HepG2 (cell line): Measurements from ENCODE around the gene NPC2. TPM values are rescaled to one million over a fixed set of nuclear protein-coding genes. Genes with fewer than 3 reads are reported as not detected.
A peak's percentile ranks its signal among the peaks of the same experiment; 100 is the strongest.

Source experiments
- ATAC-seq: fragments of 200-7000 bp; cut with Tn5 transposase; 3 replicates; pipeline ENCODE4 v1.9.1; 2020; ENCODE audit warnings: mild to moderate bottlenecking, moderate library complexity
- BruUV-seq: library from RNA; stranded (reverse); fragments of 400-500 nt; replicated peaks from 2 replicates; lab custom pipeline; 2021; lab: Mats Ljungman, UMichigan
- CTCF ChIA-PET: fragments of 300-600 bp; formaldehyde crosslinking; extraction: SDS; loops from one replicate; lab custom pipeline; 2021; ENCODE audit warnings: low total read pairs, inconsistent platforms, low intra/inter-chr PET ratio; lab: Yijun Ruan, JAX
- POLR2A ChIA-PET: fragments of 350-600 bp; sonication (Branson Sonifier 250); formaldehyde crosslinking; loops from one replicate; lab custom pipeline; 2020; ENCODE audit warnings: antibody characterized with exemption, inconsistent platforms; lab: Yijun Ruan, JAX
- DNase-seq: peaks from one replicate; pipeline ENCODE4 v3.0.0-alpha.2; 2015; ENCODE audit warnings: low spot score
- FAIRE-seq: peaks from 3 replicates; lab custom pipeline; 2011; peaks lifted over from hg19 to GRCh38; lab: Jason Lieb, UNC
- H2AFZ ChIP-seq: one replicate; pipeline ENCODE4 v1.6.1; 2011; ENCODE audit warnings: low read length, inconsistent platforms
- H3K27ac ChIP-seq: fragments of 300-600 bp; 3 replicates; pipeline ENCODE4 v1.8.0; 2011; ENCODE audit warnings: mixed run types, mild to moderate bottlenecking, mixed read lengths, low read length, inconsistent platforms; ENCODE audit not compliant: insufficient read depth; ENCODE audit errors: extremely low read length
- H3K27me3 ChIP-seq, 2 experiments: fragments of 200-600 bp in 1 of 2; 2 replicates in 1 of 2; 3 replicates in 1 of 2; pipeline versions ENCODE4 v1.6.0 to v1.8.0; 2011; ENCODE audit warnings: low read length in 2 of 2, mild to moderate bottlenecking in 2 of 2, moderate library complexity in 2 of 2, inconsistent platforms in 1 of 2; ENCODE audit not compliant: insufficient read depth in 2 of 2, control insufficient read depth in 1 of 2
- H3K36me3 ChIP-seq, 2 experiments: fragments of 200-600 bp in 1 of 2; replicated peaks in 1 of 2; 2 replicates in 1 of 2; 3 replicates in 1 of 2; pipeline versions ENCODE4 v1.5.1 to v1.8.0; 2011; ENCODE audit warnings: low read length in 2 of 2, inconsistent platforms in 1 of 2; ENCODE audit not compliant: insufficient read depth in 2 of 2, control insufficient read depth in 1 of 2
- H3K4me1 ChIP-seq: 2 replicates; pipeline ENCODE4 v1.5.1; 2012; ENCODE audit warnings: low read length, inconsistent platforms; ENCODE audit not compliant: insufficient read depth
- H3K4me2 ChIP-seq: 2 replicates; pipeline ENCODE4 v1.6.0; 2011; ENCODE audit warnings: low read depth, low read length, inconsistent platforms
- H3K4me3 ChIP-seq, 3 experiments: fragments of 200-600 bp in 1 of 3; sonication (generic), shearing (Covaris generic) in 1 of 3; replicated peaks in 1 of 3; 2 replicates each; pipeline ENCODE4 v1.5.1; 2011 to 2016; ENCODE audit warnings: low read length in 3 of 3, inconsistent platforms in 2 of 3, low read depth in 2 of 3, mild to moderate bottlenecking in 2 of 3, control low read depth in 1 of 3, mixed read lengths in 1 of 3; ENCODE audit not compliant: insufficient read depth in 1 of 3
- H3K79me2 ChIP-seq: one replicate; pipeline ENCODE4 v1.6.1; 2011; ENCODE audit warnings: low read length, inconsistent platforms; ENCODE audit not compliant: insufficient read depth
- H3K9ac ChIP-seq: 2 replicates; pipeline ENCODE4 v1.6.0; 2011; ENCODE audit warnings: mild to moderate bottlenecking, low read depth, low read length, inconsistent platforms; ENCODE audit not compliant: insufficient read depth
- H3K9me3 ChIP-seq: 2 replicates; pipeline ENCODE4 v1.5.1; 2012; ENCODE audit warnings: mild to moderate bottlenecking, low read length
- H4K20me1 ChIP-seq: 2 replicates; pipeline ENCODE4 v1.6.0; 2011; ENCODE audit warnings: inconsistent platforms, mild to moderate bottlenecking, low read length, moderate library complexity; ENCODE audit not compliant: insufficient read depth
- ATF7 ChIP-seq, 2 experiments: fragments of 450-650 bp in 1 of 2; sonication (generic) in 1 of 2; formaldehyde crosslinking in 1 of 2; IDR thresholded peaks; 2 replicates each; pipeline versions ENCODE4 v1.4.0 to v1.6.1; 2016 to 2020; ENCODE audit warnings: antibody characterized with exemption in 1 of 2, mild to moderate bottlenecking in 1 of 2, missing genetic modification reagents in 1 of 2
- E2F2 ChIP-seq: sonication (generic); formaldehyde crosslinking; IDR thresholded peaks from 2 replicates; pipeline ENCODE4 v1.4.0; 2020; ENCODE audit warnings: missing genetic modification reagents, borderline replicate concordance
- EP300 ChIP-seq, 3 experiments: sonication (generic) in 1 of 3; formaldehyde crosslinking in 1 of 3; IDR thresholded peaks; 2 replicates each; pipeline versions ENCODE4 v1.5.1 to v1.6.1; 2011 to 2020; ENCODE audit warnings: low read depth in 2 of 3, low read length in 2 of 3, borderline replicate concordance in 1 of 3, improper control_type of control experiment in 1 of 3, mild to moderate bottlenecking in 1 of 3, missing genetic modification reagents in 1 of 3, moderate library complexity in 1 of 3
- EZH2 ChIP-seq: conservative IDR thresholded peaks from 2 replicates; pipeline ENCODE4 v1.6.1; 2012; ENCODE audit warnings: mild to moderate bottlenecking, low read depth, low read length, moderate library complexity
- NPAS2 ChIP-seq: sonication (generic); formaldehyde crosslinking; IDR thresholded peaks from 2 replicates; pipeline ENCODE4 v1.8.0; 2022; ENCODE audit warnings: mild to moderate bottlenecking, missing genetic modification reagents, borderline replicate concordance
- POLR2A ChIP-seq, 2 experiments: IDR thresholded peaks; 2 replicates each; pipeline ENCODE4 v1.6.1; 2011; ENCODE audit warnings: low read depth in 2 of 2, low read length in 2 of 2, mild to moderate bottlenecking in 1 of 2, moderate library complexity in 1 of 2; ENCODE audit not compliant: insufficient read depth in 1 of 2
- ZNF441 ChIP-seq: sonication (generic); formaldehyde crosslinking; IDR thresholded peaks from 2 replicates; pipeline ENCODE4 v1.7.0; 2021; ENCODE audit warnings: missing genetic modification reagents, borderline replicate concordance
- ZNF629 ChIP-seq: sonication (generic); formaldehyde crosslinking; conservative IDR thresholded peaks from 2 replicates; pipeline ENCODE4 v1.5.0; 2020; ENCODE audit warnings: missing genetic modification reagents
- WGBS: methylation state at CpG from one replicate; pipeline ENCODE4 v1.1.6; 2017; ENCODE audit warnings: low lambda C conversion rate; 5-methylcytosine and 5-hydroxymethylcytosine counted together
- in situ Hi-C: cut with HindIII; loops from 2 replicates; pipeline ENCODE4 v1.10.0; 2017; ENCODE audit warnings: low pct_unique_long_range_greater_than_20kb; ENCODE audit not compliant: extremely low pct_ligation_motif_present
- intact Hi-C: fragments of 100-400 bp; cut with micrococcal nuclease; formaldehyde crosslinking; loops from one replicate; pipeline ENCODE4 v1.10.0; 2022; ENCODE audit not compliant: unreplicated experiment
- polyA plus RNA-seq, 8 experiments: library from polyadenylated mRNA; depleted of rRNA in 3 of 8; stranded (reverse) in 7 of 8; unstranded in 1 of 8; fragments of >200 nt; fragmentation: Illumina TruSeq in 4 of 8; extraction: Trizol in 4 of 8; gene quantifications; 2 replicates each; pipeline versions ENCODE4 v1.2.1 to v1.2.3, GENCODE V29; 2011 to 2016; ENCODE audit warnings: low read depth in 4 of 8, missing spikeins in 1 of 8, mixed read lengths in 1 of 8; ENCODE audit not compliant: insufficient read depth in 1 of 8
- total RNA-seq, 5 experiments: library from RNA; depleted of rRNA; stranded (reverse); fragments of >200 nt; fragmentation: Illumina TruSeq; extraction: Trizol; gene quantifications; 2 replicates each; pipeline ENCODE4 v1.2.3, GENCODE V29; 2016; ENCODE audit warnings: low read depth in 1 of 5

NPC2 gene
- total and polyA plus RNA-seq, 2 of the 13 experiments (the other 11 are each of a cell fraction or from before 2014, with no cell fraction given): 132 to 164 TPM

GRCh38 chr14:74542056-74542685, 49.1 kb upstream of the NPC2 start (continued):
- TF ChIP-seq E2F2 (CRISPR knock-in tag): no peak

GRCh38 chr14:74541225-74541624, 48.1 kb upstream of the NPC2 start:
- no peak for FAIRE-seq
- CTCF ChIA-PET: no interaction called here

GRCh38 chr14:74539503-74539902, 46.4 kb upstream of the NPC2 start:
- Histone ChIP-seq H3K27ac (no peak overlapping the region), H3K4me2 (no peak overlapping the region), H3K27me3 (peaks cover 0 to 47% of the 10 kb centered on the region in 2 experiments; a peak in 3 of 5 replicates), H4K20me1 (no peaks in the 10 kb centered on the region), H3K9ac (no peak overlapping the region), H3K79me2 (no peaks in the 10 kb centered on the region), H3K36me3 (no peaks in the 10 kb centered on the region), H3K4me3 (no peak overlapping the region), H3K4me1 (peaks cover 24% of the 10 kb centered on the region), H2AFZ (no peak overlapping the region)
- intact Hi-C loops (no loop called here), in situ Hi-C loops (no loop called here)
- ChIA-PET POLR2A (no interaction called here), CTCF (no interaction called here)
- no TSS peak for BruUV-seq
- 27% methylated on average over 3 of the region's 4 CpGs for WGBS
- ATAC-seq (peak; percentile 16; the same call in 2 of the 3 replicates), DNase-seq (no peak), FAIRE-seq (no peak)
- TF ChIP-seq NPAS2 (no peak), ATF7 (IDR thresholded peaks at IDR 0.05) (no peak), ATF7 (CRISPR knock-in tag; IDR thresholded peaks at IDR 0.05) (no peak), ZNF441 (CRISPR knock-in tag) (no peak), EP300 (IDR thresholded peaks at IDR 0.05; ENCODE audit: low read depth in 2 of 2, low read length in 2 of 2) (no peak), EP300 (CRISPR knock-in tag; IDR thresholded peaks at IDR 0.05; ENCODE audit: borderline replicate concordance) (no peak), POLR2A (IDR thresholded peaks at IDR 0.05; ENCODE audit: insufficient read depth in 1 of 2, low read depth in 2 of 2, low read length in 2 of 2) (no peak)
- TF ChIP-seq, all 625 proteins: peak for 0
- H3K9me3 ChIP-seq: no peaks in the 10 kb centered on the region

More at GRCh38 chr14:74541225-74541624, 48.1 kb upstream of the NPC2 start:
- Histone ChIP-seq H3K27ac (no peak overlapping the region), H4K20me1 (no peaks in the 10 kb centered on the region), H2AFZ (no peak overlapping the region), H3K9me3 (no peaks in the 10 kb centered on the region), H3K4me3 (no peak overlapping the region), H3K4me1 (peaks cover 24% of the 10 kb centered on the region), H3K36me3 (no peaks in the 10 kb centered on the region), H3K27me3 (peaks cover 0 to 40% of the 10 kb centered on the region in 2 experiments; a peak in 3 of 5 replicates), H3K4me2 (no peak overlapping the region), H3K9ac (no peak overlapping the region), H3K79me2 (no peaks in the 10 kb centered on the region)
- no TSS peak for BruUV-seq
- intact Hi-C loops (no loop called here), in situ Hi-C loops (no loop called here)
- WGBS: 6% methylated on average over 3 of the region's 3 CpGs
- TF ChIP-seq EZH2: no peak
- peak; percentile 61; the same call in 1 of the 2 replicates for TF ChIP-seq ZNF629 (CRISPR knock-in tag)
- POLR2A ChIA-PET: no interaction called here
- DNase-seq: no peak
- no peak for ATAC-seq
